Fibroblast of mammary gland (primary cell): ENCODE data around the gene RETREG1.
A peak's percentile ranks its signal among the peaks of the same experiment; 100 is the strongest.

Source experiments
- DNase-seq: peaks from one replicate; pipeline ENCODE4 v3.0.0-alpha.2; 2010; ENCODE audit warnings: low read depth
- H3K4me3 ChIP-seq: 2 replicates; pipeline ENCODE4 v1.5.1; 2011; ENCODE audit warnings: low read depth, mild to moderate bottlenecking, low read length, moderate library complexity; ENCODE audit not compliant: control insufficient read depth
- CTCF ChIP-seq: conservative IDR thresholded peaks from 2 replicates; pipeline ENCODE4 v1.5.1; 2011; ENCODE audit warnings: low read depth, low read length, inconsistent platforms; ENCODE audit not compliant: control insufficient read depth, insufficient read depth

RETREG1 gene

DNA sequence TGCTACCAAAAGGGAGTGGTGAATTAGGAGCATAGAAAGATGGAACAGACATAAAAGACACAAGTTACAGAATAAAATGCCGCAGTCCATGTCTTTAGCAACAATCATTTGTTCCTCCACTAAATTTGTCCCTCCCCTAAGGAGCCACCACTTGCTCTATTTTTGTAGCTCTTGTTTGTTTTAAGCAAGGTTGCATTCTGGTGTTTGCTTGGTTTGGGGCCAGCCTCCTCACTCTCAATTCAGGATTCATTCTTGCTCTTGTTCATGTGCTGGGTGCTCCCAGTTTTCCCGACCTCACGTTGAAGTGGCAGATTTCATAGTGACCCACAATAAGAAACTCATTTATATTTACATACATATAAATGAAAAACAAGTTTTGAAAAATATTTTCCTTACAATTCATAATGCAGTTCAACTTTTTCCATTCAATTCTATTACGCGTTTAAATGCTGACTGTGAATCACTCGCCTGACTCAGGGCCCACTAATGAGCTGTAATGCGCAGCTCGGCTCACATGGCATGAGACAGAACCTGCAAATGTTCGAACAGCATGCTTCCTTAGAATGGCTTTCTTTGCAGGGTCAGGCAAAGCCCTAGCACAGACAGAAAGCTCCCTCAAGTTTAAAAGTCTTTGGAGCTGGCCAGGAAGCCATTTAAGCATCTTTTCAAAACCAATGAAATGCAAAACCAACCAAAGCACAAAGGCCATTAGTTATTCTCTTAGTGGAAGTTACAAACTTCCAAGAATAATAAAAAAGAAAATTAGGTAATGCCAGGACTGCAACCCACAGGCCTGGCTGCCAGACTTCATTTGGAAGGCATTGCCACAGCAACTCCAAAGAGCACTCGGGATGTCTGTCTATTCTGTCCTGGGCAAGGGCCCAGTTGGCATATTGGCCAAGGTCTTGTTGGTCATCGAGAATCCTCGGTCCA, 41.7 kb downstream of the RETREG1 start:
- DNase-seq = peak; percentile 91
- TF ChIP-seq CTCF = no peak
- H3K4me3 ChIP-seq = no peak overlapping the region

- no peak for DNase-seq
- no peak for TF ChIP-seq CTCF
- no peak overlapping the region for H3K4me3 ChIP-seq
Observed at GRCh38 chr5:16573401-16573800, 43.4 kb downstream of the RETREG1 start.

DNA sequence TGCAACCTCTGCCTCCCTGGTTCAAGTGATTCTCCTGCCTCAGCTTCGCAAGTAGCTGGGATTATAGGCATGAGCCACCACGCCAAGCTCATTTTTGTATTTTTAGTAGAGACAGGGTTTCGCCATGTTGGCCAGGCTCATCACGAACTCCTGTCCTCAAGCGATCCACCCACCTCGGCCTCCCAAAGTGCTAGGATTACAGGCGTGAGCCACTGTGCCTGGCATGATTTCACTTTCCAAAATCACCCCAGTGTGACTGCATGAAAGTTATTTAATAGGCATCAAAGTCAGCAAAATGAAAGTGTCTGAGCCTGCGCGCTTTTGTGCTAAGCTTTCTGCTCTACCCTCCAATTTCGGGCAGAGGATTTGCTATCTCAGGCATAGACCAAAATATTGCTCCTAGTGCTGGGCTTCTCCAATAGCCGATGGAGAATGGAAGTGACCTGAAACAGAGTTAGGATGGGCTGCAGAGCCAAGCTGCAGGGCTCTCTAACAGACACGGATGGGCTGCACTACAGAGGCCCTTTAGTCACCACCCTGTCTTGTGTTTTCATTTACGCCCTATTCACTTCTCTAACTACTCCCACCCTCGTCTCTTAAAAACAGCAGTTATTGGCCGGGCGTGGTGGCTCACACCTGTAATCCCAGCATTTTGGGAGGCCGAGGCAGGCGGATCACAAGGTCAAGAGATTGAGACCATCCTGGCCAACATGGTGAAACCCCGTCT, 44.3 kb downstream of the RETREG1 start:
- TF ChIP-seq CTCF = no peak
- H3K4me3 ChIP-seq = no peak overlapping the region
- no peak for DNase-seq

GRCh38 chr5:16571016-16571415, 45.8 kb downstream of the RETREG1 start:
- H3K4me3 ChIP-seq = no peak overlapping the region
- no peak for TF ChIP-seq CTCF

DNA sequence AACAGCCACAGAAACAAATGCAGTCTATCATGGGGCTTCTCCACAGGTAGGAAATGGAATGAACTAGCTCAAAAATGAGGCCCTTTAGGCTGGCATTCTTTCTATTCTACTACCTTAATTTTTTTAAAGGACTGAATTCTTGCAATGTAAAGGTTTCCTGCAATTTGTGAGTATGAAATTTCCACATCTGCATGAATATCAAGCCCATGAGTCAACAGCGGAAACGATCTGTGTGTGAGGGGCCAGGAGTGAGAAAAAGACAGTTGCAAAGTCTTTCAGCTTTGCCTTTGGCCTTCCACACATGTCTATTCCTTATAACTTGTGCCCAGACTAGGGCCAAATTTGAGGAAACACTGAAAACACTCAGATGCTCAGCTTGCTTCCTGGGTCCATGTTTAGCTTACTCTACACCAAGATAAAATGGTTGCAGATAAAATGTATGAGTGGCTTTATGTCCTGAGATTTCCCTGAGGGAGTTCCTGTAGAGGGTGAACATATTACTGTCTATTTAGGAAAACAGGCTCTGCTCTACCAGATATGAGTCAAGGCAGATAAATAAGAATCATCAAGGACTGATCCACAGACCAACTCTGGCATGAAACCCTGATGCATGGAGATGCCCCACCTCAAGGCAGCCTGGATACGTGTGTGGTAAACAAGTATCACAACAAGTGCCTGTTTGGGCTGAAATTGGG, 46.5 kb downstream of the RETREG1 start:
- TF ChIP-seq CTCF = no peak
- peak; percentile 44 for DNase-seq
- no peak overlapping the region for H3K4me3 ChIP-seq

More at GRCh38 chr5:16571016-16571415, 45.8 kb downstream of the RETREG1 start:
- no peak for DNase-seq

DNA sequence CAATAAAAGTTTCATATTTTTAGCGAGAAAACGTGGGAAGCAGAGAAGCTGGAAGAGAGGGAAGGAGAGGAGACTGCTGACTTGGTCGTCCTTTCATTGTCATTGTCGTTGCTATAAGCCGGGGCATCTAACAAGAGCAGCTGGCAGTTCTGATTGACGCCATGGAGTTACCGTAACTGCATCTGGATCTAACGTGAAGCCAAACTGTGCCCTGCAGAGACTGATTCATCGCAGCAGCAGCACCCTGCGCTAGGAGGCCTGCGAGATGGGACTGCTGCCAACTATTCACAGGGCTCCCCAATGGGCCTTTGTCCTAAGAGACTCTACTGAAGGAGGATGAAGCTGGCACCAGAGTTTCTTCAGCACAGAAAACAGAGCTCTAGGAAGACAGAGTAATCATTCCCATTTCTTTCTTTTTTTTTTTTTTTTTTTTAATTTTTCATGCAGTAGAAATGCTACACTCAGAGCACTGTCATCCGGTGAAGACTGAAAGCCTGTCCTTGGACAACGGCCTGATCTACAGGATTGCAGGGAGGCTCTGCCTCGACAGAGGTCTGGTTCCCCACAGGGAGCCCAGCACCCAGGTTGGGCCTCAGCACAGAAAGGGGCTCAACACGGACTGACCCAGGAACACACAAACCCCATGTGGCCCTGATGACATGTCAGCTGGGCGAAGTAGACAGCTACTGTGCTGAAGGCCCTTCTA, 47.8 kb downstream of the RETREG1 start:
- no peak for DNase-seq
- TF ChIP-seq CTCF = no peak
- H3K4me3 ChIP-seq = no peak overlapping the region
